Stimulated activated naive CD8-positive, alpha-beta T cell treated with anti-CD3 and anti-CD28 coated beads, Interleukin-15, amount 100 ng/mL, for 72 hours (primary cell): ENCODE measurements around the gene C2CD4C.
"Not testable (repeated sequence)": the region's sequence is repeated elsewhere in the genome, so short reads cannot be mapped to it uniquely, and the experiment has no call there.

ENCODE experiments used
- ATAC-seq: fragments of 150-1000 bp; cut with Tn5 transposase; 2 replicates; pipeline ENCODE4 v1.10.0; 2021; ENCODE audit warnings: mild to moderate bottlenecking, moderate library complexity
- DNase-seq, 2 donors: peaks; one replicate each; pipeline ENCODE4 v3.0.0; 2021 to 2022
- H3K27ac Mint-ChIP-seq, 2 donors: one replicate each; pipeline ENCODE4 v1.8.0; 2022; ENCODE audit warnings: mild to moderate bottlenecking in 2 of 2, mixed read lengths in 2 of 2, moderate library complexity in 2 of 2
- H3K27me3 Mint-ChIP-seq: one replicate; pipeline ENCODE4 v1.8.0; 2022; ENCODE audit warnings: mixed read lengths
- H3K4me1 Mint-ChIP-seq: one replicate; pipeline ENCODE4 v1.8.0; 2022; ENCODE audit warnings: mild to moderate bottlenecking, mixed read lengths
- H3K4me3 Mint-ChIP-seq, 2 donors: one replicate each; pipeline ENCODE4 v1.8.0; 2022; ENCODE audit warnings: mild to moderate bottlenecking in 2 of 2, mixed read lengths in 2 of 2, moderate library complexity in 1 of 2
- H3K9me3 Mint-ChIP-seq, 2 donors: one replicate each; pipeline ENCODE4 v1.8.0; 2022; ENCODE audit warnings: mixed read lengths in 2 of 2

Gene C2CD4C

DNA sequence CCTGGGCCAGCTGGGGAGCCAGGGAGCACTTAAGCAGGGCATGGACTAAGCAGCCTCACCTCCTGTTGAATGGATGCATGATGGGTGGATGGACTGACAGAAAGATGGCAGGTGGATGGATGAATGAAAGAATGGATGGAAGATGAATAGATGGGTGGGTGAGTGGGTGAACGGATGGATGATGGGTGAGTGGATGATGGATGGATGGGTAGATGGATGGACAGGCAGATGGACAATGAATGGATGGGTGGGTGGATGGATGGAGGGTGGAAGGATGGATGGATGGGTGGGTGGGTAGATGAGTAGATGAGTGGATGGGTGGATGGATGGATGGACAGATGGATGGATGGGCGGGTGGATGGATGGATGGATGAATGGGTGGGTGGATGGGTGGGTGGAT lies 33.1 kb upstream of the C2CD4C start:
- Mint-ChIP-seq H3K4me3 (no peak overlapping the region), H3K9me3 (peaks cover 6 to 10% of the 10 kb centered on the region in 2 donors), H3K27ac (no peak overlapping the region), H3K27me3 (peaks cover 40% of the 10 kb centered on the region), H3K4me1 (peaks cover 5% of the 10 kb centered on the region)
- DNase-seq (no peak), ATAC-seq (no peak)

DNA sequence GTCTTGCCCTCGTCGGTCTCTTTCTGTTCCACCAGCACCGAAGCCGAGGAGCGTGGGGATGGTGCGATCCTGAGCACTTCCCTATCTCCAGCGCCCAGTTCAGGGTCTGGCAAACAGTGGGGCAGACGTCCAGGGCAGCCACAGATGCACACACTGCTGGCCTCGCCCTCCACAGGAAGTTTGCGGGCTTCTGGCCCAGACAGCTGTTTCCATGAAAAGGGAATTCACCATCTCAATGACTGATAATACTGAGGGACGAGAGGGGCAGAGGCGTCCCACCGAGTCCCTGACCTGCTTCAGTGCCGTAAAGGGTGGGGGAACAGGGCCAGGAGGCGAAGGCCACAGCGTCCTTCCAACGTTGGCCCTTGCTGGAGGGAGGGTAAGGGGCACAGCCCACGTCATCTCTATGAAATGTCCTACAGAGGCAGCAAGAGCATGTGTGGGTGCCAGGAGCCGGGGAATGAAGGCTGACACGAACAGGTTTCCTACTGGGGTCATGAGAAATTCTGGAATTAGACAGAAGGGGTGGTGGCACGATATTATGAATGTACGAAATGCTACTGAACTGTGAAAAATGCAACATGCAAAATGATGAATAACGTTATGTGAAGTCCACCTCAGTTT lies 32.4 kb upstream of the C2CD4C start:
- Mint-ChIP-seq H3K4me3 (no peak overlapping the region), H3K27me3 (peaks cover 42% of the 10 kb centered on the region)

DNA sequence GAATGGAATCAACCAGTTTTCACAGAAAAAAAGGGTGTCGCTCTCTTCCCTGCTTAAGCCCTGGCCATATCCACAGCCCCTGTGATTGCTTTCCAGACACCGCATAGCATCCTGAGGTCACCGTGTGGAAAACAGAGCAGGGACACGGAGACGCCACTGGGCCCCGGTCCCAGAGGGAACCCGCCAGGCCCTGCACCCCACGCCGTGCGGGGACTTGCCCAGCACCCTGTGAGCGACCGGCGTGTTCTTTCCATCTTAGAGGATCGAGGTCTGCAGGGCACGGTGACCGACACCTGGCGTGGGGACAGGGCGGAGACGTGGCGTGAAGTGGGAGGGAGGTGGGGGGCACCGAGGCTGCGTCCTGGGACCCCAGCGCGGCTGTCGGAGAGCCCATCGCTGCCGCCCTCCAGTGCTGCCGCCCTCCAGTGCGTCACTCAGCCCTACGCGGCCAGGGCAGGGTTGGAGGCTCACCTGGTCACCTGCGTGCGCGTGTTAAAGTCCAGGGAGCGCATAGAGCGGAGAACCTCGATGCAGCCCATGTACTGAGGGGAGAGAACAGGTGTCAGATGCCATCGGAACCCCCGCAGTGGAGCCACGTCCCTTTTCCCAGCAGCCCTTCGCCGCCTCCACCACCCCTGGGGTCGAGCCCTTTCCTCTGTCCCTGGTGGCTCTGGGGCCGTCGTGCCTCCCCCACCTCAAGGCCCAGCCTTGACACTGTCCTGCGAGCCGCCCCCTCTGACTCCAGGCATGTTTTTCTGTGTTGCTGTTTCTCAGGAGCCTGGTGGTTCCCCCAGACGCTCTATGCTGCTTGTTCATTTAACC lies 31.7 kb upstream of the C2CD4C start:
- Mint-ChIP-seq H3K4me1 (peaks cover 5% of the 10 kb centered on the region), H3K27me3 (peaks cover 42% of the 10 kb centered on the region), H3K27ac (peak overlapping the region in 1 of 2 donors; percentile 57), H3K9me3 (peaks cover 6 to 10% of the 10 kb centered on the region in 2 donors), H3K4me3 (no peak overlapping the region)
- ATAC-seq (peak; percentile 33), DNase-seq (no peak)

More for the DNA sequence above, 32.4 kb upstream of the C2CD4C start:
- no peak for ATAC-seq
- Mint-ChIP-seq H3K27ac (peak overlapping the region in 1 of 2 donors; percentile 57), H3K4me1 (peaks cover 5% of the 10 kb centered on the region), H3K9me3 (peaks cover 6 to 10% of the 10 kb centered on the region in 2 donors)
- DNase-seq: no peak

DNA sequence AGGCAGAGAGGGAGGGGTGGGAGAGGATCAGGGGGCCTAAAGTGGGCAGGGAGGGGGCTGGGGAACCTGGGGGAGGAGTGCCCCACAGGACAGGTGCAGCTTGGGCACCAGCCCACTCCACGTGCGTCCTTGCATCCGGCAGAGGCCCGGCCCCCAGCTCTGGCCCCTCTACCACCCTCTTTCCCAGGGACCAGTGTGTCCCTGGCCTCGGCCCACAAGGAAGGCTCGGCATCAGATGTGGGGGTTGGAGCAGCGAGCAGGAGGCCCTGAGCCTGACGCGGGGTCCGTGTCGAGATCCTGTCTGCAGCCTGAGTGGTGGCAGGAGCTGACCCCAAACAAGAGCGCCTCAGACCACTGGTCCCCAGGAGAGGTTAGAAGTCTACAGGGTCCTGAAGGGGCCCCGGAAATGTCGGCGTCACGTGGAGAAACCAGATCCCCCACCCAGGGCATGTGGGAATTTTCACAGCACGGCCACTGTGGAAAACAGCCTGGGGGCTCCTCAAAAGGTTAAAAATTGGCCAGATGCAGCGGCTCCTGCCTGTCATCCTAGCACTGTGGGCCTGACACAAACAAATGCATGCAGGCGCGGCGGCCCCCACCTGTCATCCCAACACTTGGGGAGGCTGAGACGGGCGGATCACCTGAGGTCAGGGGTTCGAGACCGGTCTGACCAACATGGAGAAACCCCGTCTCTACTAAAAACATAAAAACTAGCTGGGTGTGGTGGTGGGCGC lies 30.4 kb upstream of the C2CD4C start:
- Mint-ChIP-seq H3K4me1 (peaks cover 5% of the 10 kb centered on the region), H3K27me3 (peaks cover 42% of the 10 kb centered on the region)

DNA sequence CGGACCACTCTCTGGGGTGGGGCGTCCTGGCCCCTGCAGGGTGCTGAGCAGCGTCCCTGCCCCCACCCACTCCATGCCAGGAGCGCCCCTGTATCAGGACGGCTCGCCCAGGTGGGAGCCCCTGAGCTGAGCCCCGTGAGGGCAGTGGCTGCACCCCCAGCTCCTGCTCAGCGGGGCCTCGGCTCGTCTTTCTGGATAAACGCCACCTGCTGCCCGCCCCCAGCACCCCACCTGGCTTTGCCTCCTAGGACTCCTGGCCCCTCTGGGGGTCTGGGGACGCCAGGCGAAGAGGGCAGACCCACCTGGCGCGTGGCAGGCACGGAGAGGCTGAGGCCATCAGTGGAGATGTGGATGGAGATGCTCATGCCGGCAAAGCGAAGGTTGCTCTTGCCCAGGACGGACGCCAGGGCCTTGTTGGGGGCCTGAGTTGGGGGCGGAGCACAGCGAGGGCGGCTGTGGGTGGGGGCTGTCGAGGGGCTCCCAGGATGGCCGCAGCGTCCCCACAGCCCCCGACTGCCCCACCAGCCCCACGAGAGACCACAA lies 29.5 kb upstream of the C2CD4C start:
- peaks cover 5% of the 10 kb centered on the region for H3K4me1 Mint-ChIP-seq
- peaks cover 42% of the 10 kb centered on the region for H3K27me3 Mint-ChIP-seq
- H3K4me3 Mint-ChIP-seq: no peak overlapping the region
- no peak overlapping the region for H3K27ac Mint-ChIP-seq
- ATAC-seq: no peak
- H3K9me3 Mint-ChIP-seq: peaks cover 6 to 10% of the 10 kb centered on the region in 2 donors
- no peak for DNase-seq

More for the DNA sequence above, 30.4 kb upstream of the C2CD4C start:
- H3K9me3 Mint-ChIP-seq: peaks cover 6 to 10% of the 10 kb centered on the region in 2 donors
- ATAC-seq (no peak), DNase-seq (no peak)
- H3K27ac Mint-ChIP-seq: peak overlapping the region in 1 of 2 donors; percentile 34
- no peak overlapping the region for H3K4me3 Mint-ChIP-seq

DNA sequence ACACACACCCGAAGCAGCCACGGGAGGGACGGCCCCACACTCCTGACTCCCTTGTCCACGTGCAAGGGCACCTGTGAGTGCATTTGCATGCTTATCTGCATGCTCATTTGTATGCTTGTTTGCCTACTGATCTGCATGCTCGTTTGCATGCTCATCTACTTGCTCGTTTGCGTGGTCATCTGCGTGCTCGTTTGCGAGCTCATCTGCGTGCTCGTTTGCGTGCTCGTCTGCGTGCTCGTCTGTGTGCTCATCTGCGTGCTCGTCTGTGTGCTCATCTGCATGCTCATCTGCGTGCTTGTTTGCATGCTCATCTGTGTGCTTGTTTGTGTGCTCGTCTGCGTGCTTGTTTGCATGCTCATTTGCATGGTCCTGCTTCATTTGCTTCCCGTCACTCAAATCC lies 28.1 kb upstream of the C2CD4C start:
- H3K4me3 Mint-ChIP-seq: no peak overlapping the region
- H3K27ac Mint-ChIP-seq: no peak overlapping the region
- DNase-seq: no peak
- peaks cover 5% of the 10 kb centered on the region for H3K4me1 Mint-ChIP-seq
- no peak for ATAC-seq
- H3K27me3 Mint-ChIP-seq: peaks cover 40% of the 10 kb centered on the region
- H3K9me3 Mint-ChIP-seq: peaks cover 4 to 6% of the 10 kb centered on the region in 2 donors

DNA sequence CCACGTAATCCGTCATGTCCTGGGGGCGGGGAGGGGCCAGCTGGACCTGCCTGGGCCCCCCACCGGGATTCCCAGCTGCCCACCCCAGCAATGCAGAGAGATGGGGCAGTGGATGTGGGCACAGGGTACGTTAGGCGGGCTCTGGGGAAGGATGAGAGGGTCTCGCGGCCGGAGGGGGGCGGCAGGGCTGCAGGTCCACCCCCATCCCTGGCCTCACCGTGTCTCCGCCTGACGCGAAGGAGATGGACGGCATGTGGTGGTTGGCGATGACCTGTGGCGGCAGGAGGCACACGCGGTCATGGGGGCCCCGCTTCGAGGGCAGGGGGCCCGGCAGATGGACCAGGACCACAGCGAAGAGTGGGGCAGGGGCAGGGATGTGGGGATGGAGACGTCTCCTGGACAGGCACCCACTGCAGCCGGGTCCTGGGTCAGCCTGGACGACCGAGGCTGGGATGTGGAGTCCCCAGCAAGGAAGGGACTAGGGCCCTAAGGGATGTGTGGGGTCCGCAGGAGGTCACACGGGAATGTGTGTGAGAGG lies 27.5 kb upstream of the C2CD4C start:
- no peak for DNase-seq
- Mint-ChIP-seq H3K9me3 (peaks cover 0 to under 1% of the 10 kb centered on the region in 2 donors), H3K4me3 (no peak overlapping the region), H3K27me3 (peaks cover 35% of the 10 kb centered on the region), H3K27ac (no peak overlapping the region), H3K4me1 (peaks cover 5% of the 10 kb centered on the region)
- no peak for ATAC-seq

DNA sequence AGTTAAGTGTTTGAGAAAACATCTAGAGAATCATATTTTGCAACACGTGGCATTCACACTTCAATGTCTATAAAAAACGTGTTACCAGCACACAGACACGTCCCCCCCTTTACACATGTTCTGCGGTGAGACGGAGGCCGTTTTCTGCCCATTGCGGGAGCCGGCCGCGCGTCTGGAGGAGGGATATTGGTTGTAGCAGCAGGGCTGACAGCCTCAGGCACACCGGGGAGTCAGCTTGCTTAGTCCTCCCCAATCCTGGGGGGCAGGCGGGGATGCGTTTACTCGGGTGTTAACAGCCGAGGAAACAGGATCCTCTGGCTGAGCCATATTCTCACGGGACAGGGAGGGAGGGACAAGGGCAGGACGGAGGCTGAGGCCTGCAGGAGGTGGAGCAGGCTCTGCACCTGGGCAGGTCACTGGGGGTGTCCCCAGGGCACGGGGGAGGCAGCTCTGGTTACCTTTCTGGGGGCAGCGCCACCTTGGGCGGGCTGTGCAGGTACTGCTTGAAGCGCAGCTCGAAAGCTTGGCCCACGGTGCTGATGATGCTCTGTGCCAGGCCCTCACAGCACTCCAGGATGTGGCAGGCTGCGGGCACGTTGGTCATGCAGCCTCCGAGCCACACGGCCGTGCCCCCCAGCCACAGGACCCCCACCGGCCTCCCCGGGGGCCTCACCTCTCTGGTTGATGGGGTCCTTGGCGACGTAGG lies 26.9 kb upstream of the C2CD4C start:
- H3K4me1 Mint-ChIP-seq: peaks cover under 1% of the 10 kb centered on the region
- DNase-seq (no peak), ATAC-seq (no peak)
- peaks cover 28% of the 10 kb centered on the region for H3K27me3 Mint-ChIP-seq
- H3K9me3 Mint-ChIP-seq: peaks cover 0 to 4% of the 10 kb centered on the region in 2 donors
- no peak overlapping the region for H3K27ac Mint-ChIP-seq
- H3K4me3 Mint-ChIP-seq: no peak overlapping the region

DNA sequence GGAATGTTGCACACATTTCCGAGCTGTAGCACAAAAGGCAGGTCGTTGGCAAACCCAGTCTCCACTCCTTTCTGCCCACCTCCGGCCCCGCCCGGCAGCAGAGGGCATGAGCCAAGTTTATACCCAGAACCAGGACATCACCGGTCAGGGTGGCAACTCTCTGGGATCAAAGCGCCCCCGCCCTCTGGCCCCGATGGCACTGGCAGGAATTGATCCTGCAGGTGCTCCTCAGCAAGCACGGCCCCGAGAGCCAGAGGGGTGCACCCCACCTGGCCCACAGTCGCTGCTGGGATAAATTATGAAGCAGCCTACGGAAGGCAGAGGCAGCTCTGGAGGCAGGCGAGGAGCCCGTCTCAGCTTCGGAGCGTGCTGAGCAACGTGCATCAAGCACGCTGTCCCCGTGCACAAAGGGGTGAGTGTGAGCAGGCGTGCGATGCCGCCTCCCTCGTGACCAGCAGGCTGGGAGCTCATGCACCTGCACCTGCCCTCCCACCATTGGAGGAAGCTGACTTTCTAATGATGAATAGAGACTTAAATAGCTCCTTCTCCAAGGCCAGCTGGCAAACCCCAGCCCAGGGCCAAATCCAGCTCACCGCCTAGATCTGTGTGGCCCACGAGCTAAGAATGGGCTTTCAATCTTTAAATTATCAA lies 26.2 kb upstream of the C2CD4C start:
- no peak for ATAC-seq
- Mint-ChIP-seq H3K9me3 (peaks cover 0 to 4% of the 10 kb centered on the region in 2 donors), H3K4me3 (no peak overlapping the region), H3K27ac (no peak overlapping the region), H3K4me1 (no peaks in the 10 kb centered on the region), H3K27me3 (peaks cover 22% of the 10 kb centered on the region)
- DNase-seq: no peak

DNA sequence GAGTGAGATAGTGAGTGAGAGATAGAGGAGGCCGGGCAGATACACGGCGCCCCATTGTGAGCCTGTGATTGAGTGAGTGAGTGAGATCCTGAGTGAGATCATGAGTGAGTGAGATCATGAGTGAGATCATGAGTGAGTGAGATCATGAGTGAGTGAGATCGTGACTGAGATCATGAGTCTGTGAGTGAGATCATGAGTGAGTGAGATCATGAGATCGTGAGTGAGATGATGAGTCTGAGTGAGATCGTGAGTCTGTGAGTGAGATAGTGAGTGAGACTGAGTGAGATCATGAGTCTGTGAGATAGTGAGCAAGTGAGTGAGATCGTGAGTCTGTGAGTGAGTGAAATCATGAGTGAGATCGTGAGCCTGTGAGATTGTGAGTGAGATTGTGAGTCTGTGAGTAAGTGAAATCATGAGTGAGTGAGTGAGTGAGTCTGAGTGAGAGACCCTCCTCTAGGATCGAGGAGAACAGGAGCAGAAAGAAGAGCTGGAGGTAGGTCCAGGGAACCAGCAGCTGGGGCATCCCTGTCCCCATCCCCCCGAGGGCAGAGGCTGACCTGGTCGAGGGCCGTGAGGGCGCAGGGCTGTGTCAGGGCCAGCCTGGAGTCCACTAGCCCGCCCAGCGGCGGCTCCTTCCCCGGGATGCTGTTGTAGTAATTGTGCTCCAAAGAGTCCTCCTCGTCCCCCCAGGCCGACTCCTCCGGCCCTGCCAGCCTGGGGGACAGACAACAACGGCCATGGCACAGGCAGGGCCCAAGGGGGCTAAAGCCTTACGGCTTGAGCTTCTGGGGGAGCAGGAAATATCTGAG lies 25.4 kb upstream of the C2CD4C start:
- Mint-ChIP-seq H3K4me3 (no peak overlapping the region), H3K27ac (no peak overlapping the region), H3K9me3 (peaks cover 0 to 4% of the 10 kb centered on the region in 2 donors), H3K27me3 (peaks cover 13% of the 10 kb centered on the region), H3K4me1 (no peaks in the 10 kb centered on the region)
- ATAC-seq (no peak), DNase-seq (no peak)

DNA sequence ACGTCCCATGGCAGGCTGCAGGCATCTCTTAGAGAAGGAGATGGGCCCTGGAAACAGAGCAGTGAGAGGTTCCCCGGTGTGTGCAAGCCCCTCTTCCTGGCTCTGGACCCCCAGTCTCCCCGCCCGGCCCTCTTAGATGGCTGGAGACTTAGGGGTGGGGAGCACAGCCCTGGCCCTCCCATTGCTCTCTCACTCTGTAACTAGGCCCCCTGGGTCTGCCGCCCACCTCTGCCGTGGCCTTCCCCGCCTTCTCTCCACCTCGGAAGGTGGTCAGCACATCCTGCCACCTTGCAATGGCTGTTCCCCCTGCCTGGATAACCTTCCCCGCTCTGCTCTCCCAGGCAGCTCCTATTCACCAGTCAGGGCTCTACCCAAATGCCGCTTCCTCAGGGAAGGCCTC lies 21.8 kb upstream of the C2CD4C start:
- H3K27me3 Mint-ChIP-seq: peaks cover 5% of the 10 kb centered on the region
- no peak overlapping the region for H3K27ac Mint-ChIP-seq
- ATAC-seq (no peak), DNase-seq (no peak)
- no peaks in the 10 kb centered on the region for H3K4me1 Mint-ChIP-seq
- H3K4me3 Mint-ChIP-seq: no peak overlapping the region
- H3K9me3 Mint-ChIP-seq: peaks cover 0 to 4% of the 10 kb centered on the region in 2 donors

DNA sequence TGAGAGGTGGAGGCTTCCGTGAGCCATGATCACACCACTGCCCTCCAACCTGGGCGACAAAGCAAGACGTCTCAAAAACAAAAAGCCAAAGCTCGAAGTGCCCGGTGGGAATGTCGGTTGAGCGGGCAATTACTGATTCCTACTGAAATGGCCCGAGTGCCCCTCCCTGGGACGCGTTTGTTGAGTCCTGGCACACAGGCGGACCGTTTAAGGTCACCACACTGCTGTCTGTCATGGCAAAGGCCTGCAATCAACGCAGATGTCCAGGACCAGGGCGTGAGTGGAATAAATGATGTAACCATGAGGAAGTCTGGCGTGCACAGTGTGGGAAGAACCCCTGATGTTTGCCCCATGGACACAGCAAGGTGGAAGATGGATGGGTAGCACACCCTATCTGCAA lies 19.2 kb upstream of the C2CD4C start:
- H3K9me3 Mint-ChIP-seq: peaks cover 0 to 4% of the 10 kb centered on the region in 2 donors
- peaks cover 5% of the 10 kb centered on the region for H3K27me3 Mint-ChIP-seq
- H3K4me3 Mint-ChIP-seq: no peak overlapping the region
- no peak overlapping the region for H3K27ac Mint-ChIP-seq
- H3K4me1 Mint-ChIP-seq: no peaks in the 10 kb centered on the region
- DNase-seq: no peak
- no peak for ATAC-seq

DNA sequence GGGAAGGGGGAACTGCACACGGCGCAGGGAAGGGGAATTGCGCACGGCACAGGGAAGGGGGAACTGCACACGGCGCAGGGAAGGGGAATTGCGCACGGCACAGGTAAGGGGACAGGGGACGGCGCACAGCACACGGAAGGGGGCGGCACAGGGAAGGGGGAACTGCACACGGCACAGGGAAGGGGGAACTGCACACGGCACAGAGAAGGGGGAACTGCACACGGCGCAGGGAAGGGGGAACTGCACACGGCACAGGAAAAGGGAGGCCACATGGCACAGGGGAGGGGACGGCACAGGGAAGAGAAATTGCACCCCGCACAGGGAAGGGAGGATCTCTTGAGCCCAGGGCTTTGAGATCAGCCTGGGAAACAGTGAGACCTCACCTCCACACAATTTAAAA lies 18.7 kb upstream of the C2CD4C start:
- not testable (repeated sequence) for H3K27me3 Mint-ChIP-seq, H3K9me3 Mint-ChIP-seq, H3K27ac Mint-ChIP-seq, H3K4me1 Mint-ChIP-seq, H3K4me3 Mint-ChIP-seq, ATAC-seq, DNase-seq
